DMS 273 (cell line): Measurements from ENCODE around the gene LMBRD2.
"Not testable (repeated sequence)": the region's sequence is repeated elsewhere in the genome, so short reads cannot be mapped to it uniquely, and the experiment has no call there.

Experiments used
- DNase-seq: peaks from one replicate; lab custom pipeline; 2025; ENCODE audit not compliant: unreplicated experiment; lab: John Stamatoyannopoulos, UW

LMBRD2 gene

GRCh38 chr5:36162810-36163486, 11.3 kb upstream of the LMBRD2 start:
- DNase-seq, result no peak

GRCh38 chr5:36161361-36161760, 9.7 kb upstream of the LMBRD2 start:
- no peak for DNase-seq

GRCh38 chr5:36160617-36161016, 8.9 kb upstream of the LMBRD2 start:
- no peak for DNase-seq

- peak; percentile 79 for DNase-seq
These were observed 6.5 kb upstream of the LMBRD2 start for GRCh38 chr5:36158144-36158543.

GRCh38 chr5:36156619-36157018, 4.9 kb upstream of the LMBRD2 start:
- no peak for DNase-seq

GRCh38 chr5:36156121-36156601, 4.5 kb upstream of the LMBRD2 start:
- DNase-seq, result peak; percentile 88

- DNase-seq, result no peak
These were observed 3.6 kb upstream of the LMBRD2 start for GRCh38 chr5:36155291-36155690.

- no peak for DNase-seq
These were observed 2.0 kb upstream of the LMBRD2 start for GRCh38 chr5:36153726-36154125.

GRCh38 chr5:36153298-36153677, 1.6 kb upstream of the LMBRD2 start:
- DNase-seq, result no peak

- peak; percentile 51 for DNase-seq
These were observed 924 bp upstream of the LMBRD2 start for GRCh38 chr5:36152324-36153297.

- DNase-seq, result peak; percentile 70
These were observed 832 bp downstream of the LMBRD2 start for GRCh38 chr5:36150676-36151433.

GRCh38 chr5:36147681-36148080, 4.0 kb downstream of the LMBRD2 start:
- no peak for DNase-seq

- DNase-seq, result no peak
These were observed 5.3 kb downstream of the LMBRD2 start for GRCh38 chr5:36146390-36146789.

GRCh38 chr5:36145311-36145710, 6.4 kb downstream of the LMBRD2 start:
- peak; percentile 12 for DNase-seq

GRCh38 chr5:36138900-36139683, 12.6 kb downstream of the LMBRD2 start:
- DNase-seq, result no peak

GRCh38 chr5:36136581-36136980, 15.1 kb downstream of the LMBRD2 start:
- no peak for DNase-seq

GRCh38 chr5:36135988-36136387, 15.7 kb downstream of the LMBRD2 start:
- no peak for DNase-seq

- DNase-seq, result not testable (repeated sequence)
These were observed 18.7 kb downstream of the LMBRD2 start for GRCh38 chr5:36133009-36133408.

GRCh38 chr5:36129666-36130065, 22.0 kb downstream of the LMBRD2 start:
- DNase-seq, result not testable (repeated sequence)

GRCh38 chr5:36128795-36129194, 22.9 kb downstream of the LMBRD2 start:
- no peak for DNase-seq
